Stimulated activated naive B cell treated with anti-CD40 and anti-IgM and Interleukin-4, amounts not matched to agents 10 μg/mL and 1 μg/mL and 100 μg/mL, for 72 hours (primary cell): ENCODE data around the gene DGCR8.

Experiments used
- ATAC-seq, 2 donors: fragments of 150-1000 bp; cut with Tn5 transposase; replicated peaks; 2 replicates each; pipeline ENCODE4 v1.10.0; 2021; ENCODE audit warnings: moderate library complexity in 1 of 2
- DNase-seq: peaks from one replicate; pipeline ENCODE4 v3.0.0; 2021
- H3K27ac Mint-ChIP-seq: one replicate; pipeline ENCODE4 v1.8.0; 2022; ENCODE audit warnings: mild to moderate bottlenecking, mixed read lengths
- H3K27me3 Mint-ChIP-seq, 2 donors: one replicate each; pipeline ENCODE4 v1.8.0; 2022; ENCODE audit warnings: mixed read lengths in 2 of 2
- H3K36me3 Mint-ChIP-seq, 2 donors: one replicate each; pipeline ENCODE4 v1.8.0; 2022; ENCODE audit warnings: mixed read lengths in 2 of 2, mild to moderate bottlenecking in 1 of 2
- H3K4me1 Mint-ChIP-seq, 2 donors: one replicate each; pipeline ENCODE4 v1.8.0; 2022; ENCODE audit warnings: mixed read lengths in 2 of 2, mild to moderate bottlenecking in 1 of 2
- H3K4me3 Mint-ChIP-seq, 2 donors: one replicate each; pipeline ENCODE4 v1.8.0; 2022; ENCODE audit warnings: mild to moderate bottlenecking in 2 of 2, mixed read lengths in 2 of 2, moderate library complexity in 1 of 2
- H3K9me3 Mint-ChIP-seq, 2 donors: one replicate each; pipeline ENCODE4 v1.8.0; 2022; ENCODE audit warnings: mixed read lengths in 2 of 2, mild to moderate bottlenecking in 1 of 2

Gene DGCR8

GRCh38 chr22:20043057-20043996, 36.7 kb upstream of the DGCR8 start:
- peaks cover 0 to 1% of the 10 kb centered on the region in 2 donors for H3K9me3 Mint-ChIP-seq
- DNase-seq (no peak), ATAC-seq (no peak)
- no peaks in the 10 kb centered on the region for H3K27me3 Mint-ChIP-seq
- no peak overlapping the region for H3K4me3 Mint-ChIP-seq
- peaks cover 48% of the 10 kb centered on the region in 2 donors for H3K36me3 Mint-ChIP-seq
- H3K27ac Mint-ChIP-seq: peak overlapping the region; percentile 37
- H3K4me1 Mint-ChIP-seq: peaks cover 4 to 10% of the 10 kb centered on the region in 2 donors

GRCh38 chr22:20043997-20044342, 36.1 kb upstream of the DGCR8 start:
- no peaks in the 10 kb centered on the region for H3K27me3 Mint-ChIP-seq
- peaks cover 4 to 10% of the 10 kb centered on the region in 2 donors for H3K4me1 Mint-ChIP-seq
- H3K27ac Mint-ChIP-seq: no peak overlapping the region
- DNase-seq (no peak), ATAC-seq (no peak)
- peaks cover 0 to 1% of the 10 kb centered on the region in 2 donors for H3K9me3 Mint-ChIP-seq
- H3K36me3 Mint-ChIP-seq: peaks cover 52 to 53% of the 10 kb centered on the region in 2 donors
- no peak overlapping the region for H3K4me3 Mint-ChIP-seq

- no peak overlapping the region for H3K4me3 Mint-ChIP-seq
- H3K27ac Mint-ChIP-seq: no peak overlapping the region
- DNase-seq: no peak
- H3K36me3 Mint-ChIP-seq: peaks cover 55 to 56% of the 10 kb centered on the region in 2 donors
- H3K4me1 Mint-ChIP-seq: peaks cover 4 to 10% of the 10 kb centered on the region in 2 donors
- H3K9me3 Mint-ChIP-seq: peaks cover 0 to 3% of the 10 kb centered on the region in 2 donors
- no peak for ATAC-seq
- H3K27me3 Mint-ChIP-seq: no peaks in the 10 kb centered on the region
Measured at GRCh38 chr22:20044495-20045151, 35.4 kb upstream of the DGCR8 start.

DNA sequence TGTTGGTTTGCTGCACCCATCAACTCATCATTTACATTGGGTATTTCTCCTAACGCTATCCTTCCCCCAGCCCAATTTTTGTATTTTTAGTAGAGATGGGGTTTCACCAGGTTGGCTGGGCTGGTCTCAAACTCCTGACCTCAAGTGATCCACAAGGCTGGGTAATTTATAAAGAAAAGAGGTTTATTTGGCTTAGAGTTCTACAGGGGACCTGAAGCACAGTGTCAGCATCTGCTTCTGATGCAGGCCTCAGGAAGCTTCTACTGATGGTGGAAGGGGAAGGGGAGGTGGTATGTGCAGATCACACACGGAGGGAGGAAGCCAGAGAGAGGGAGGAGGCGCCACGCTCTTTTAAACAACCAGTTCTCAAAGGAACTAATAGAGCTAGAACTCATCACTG, 33.3 kb upstream of the DGCR8 start:
- no peak overlapping the region for H3K27ac Mint-ChIP-seq
- H3K36me3 Mint-ChIP-seq: peaks cover 47 to 54% of the 10 kb centered on the region in 2 donors
- no peaks in the 10 kb centered on the region for H3K27me3 Mint-ChIP-seq
- H3K4me3 Mint-ChIP-seq: no peak overlapping the region
- ATAC-seq (no peak), DNase-seq (no peak)
- H3K9me3 Mint-ChIP-seq: peaks cover 0 to 3% of the 10 kb centered on the region in 2 donors
- peaks cover 4 to 10% of the 10 kb centered on the region in 2 donors for H3K4me1 Mint-ChIP-seq

GRCh38 chr22:20051927-20052308, 28.1 kb upstream of the DGCR8 start:
- Mint-ChIP-seq H3K27ac (peak overlapping the region; percentile 11), H3K4me3 (no peak overlapping the region), H3K36me3 (peaks cover 58 to 64% of the 10 kb centered on the region in 2 donors), H3K9me3 (peaks cover 0 to 2% of the 10 kb centered on the region in 2 donors), H3K4me1 (peaks cover 2 to 5% of the 10 kb centered on the region in 2 donors), H3K27me3 (no peaks in the 10 kb centered on the region)
- no peak for ATAC-seq
- no peak for DNase-seq

- peaks cover 53 to 61% of the 10 kb centered on the region in 2 donors for H3K36me3 Mint-ChIP-seq
- DNase-seq (no peak), ATAC-seq (no peak)
- peak overlapping the region; percentile 11 for H3K27ac Mint-ChIP-seq
- no peaks in the 10 kb centered on the region for H3K27me3 Mint-ChIP-seq
- H3K9me3 Mint-ChIP-seq: peaks cover 0 to 2% of the 10 kb centered on the region in 2 donors
- H3K4me1 Mint-ChIP-seq: peaks cover 2 to 5% of the 10 kb centered on the region in 2 donors
- no peak overlapping the region for H3K4me3 Mint-ChIP-seq
Measured at GRCh38 chr22:20052309-20053259, 27.5 kb upstream of the DGCR8 start.

DNA sequence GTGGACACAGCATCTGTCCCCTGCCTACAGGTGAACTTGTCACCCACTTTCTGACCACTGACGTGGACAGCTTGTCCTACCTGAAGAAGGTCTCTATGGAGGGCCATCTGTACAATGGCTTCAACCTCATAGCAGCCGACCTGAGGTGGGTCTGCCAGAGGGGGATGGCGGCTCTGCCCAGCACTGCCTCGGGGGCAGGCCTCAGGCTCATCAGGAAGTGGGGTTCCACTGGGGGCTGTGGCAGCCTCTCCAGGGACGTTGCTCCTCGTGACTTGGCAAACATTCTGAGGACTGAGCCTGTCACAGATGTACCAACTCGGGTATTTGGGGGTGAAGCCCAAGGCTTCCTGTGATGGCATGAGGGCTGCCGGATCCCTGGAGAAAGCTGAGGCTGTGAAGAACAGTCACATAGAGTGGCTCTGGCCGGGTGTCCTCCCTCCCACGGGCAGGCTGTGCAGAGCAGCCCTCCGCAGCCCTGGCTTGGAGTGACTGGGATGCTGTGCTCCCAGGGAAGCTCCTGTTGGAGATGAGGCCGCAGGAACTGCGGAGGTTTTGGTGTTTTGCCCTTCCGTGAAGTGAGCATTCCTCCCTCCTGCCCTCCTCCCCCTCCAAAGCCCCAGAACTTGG, 26.5 kb upstream of the DGCR8 start:
- peaks cover 2 to 5% of the 10 kb centered on the region in 2 donors for H3K4me1 Mint-ChIP-seq
- H3K9me3 Mint-ChIP-seq: peaks cover 0 to 2% of the 10 kb centered on the region in 2 donors
- no peak for DNase-seq
- H3K27me3 Mint-ChIP-seq: no peaks in the 10 kb centered on the region
- H3K36me3 Mint-ChIP-seq: peaks cover 48 to 60% of the 10 kb centered on the region in 2 donors
- ATAC-seq: no peak
- H3K27ac Mint-ChIP-seq: no peak overlapping the region
- no peak overlapping the region for H3K4me3 Mint-ChIP-seq

GRCh38 chr22:20054034-20054427, 26.0 kb upstream of the DGCR8 start:
- Mint-ChIP-seq H3K27ac (no peak overlapping the region), H3K4me3 (no peak overlapping the region), H3K36me3 (peaks cover 44 to 60% of the 10 kb centered on the region in 2 donors), H3K9me3 (peaks cover 0 to 2% of the 10 kb centered on the region in 2 donors), H3K4me1 (peaks cover 5% of the 10 kb centered on the region in 2 donors), H3K27me3 (no peaks in the 10 kb centered on the region)
- ATAC-seq (no peak), DNase-seq (no peak)

DNA sequence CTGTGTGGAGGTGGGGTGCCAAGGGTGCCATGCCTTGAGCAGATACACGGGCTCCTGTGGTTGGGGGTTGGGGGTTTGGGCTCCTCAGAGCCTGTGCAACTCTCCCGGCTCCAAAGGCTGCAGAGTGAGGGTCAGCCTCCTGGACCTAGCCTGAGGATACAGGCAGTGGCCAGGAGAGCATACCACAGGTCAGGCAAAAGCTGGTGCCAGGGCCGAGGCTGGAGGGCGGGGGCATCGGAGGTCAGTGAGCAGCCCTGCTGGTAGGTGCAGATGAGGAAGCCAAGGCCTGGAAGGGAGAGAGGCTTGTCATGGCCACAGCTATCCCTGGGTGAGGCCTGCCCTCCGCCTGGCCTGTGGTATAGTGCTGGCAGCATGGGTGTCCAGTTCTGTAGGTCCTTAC, 25.6 kb upstream of the DGCR8 start:
- ATAC-seq (no peak), DNase-seq (no peak)
- Mint-ChIP-seq H3K9me3 (no peaks in the 10 kb centered on the region), H3K36me3 (peaks cover 41 to 61% of the 10 kb centered on the region in 2 donors), H3K4me3 (no peak overlapping the region), H3K27me3 (no peaks in the 10 kb centered on the region), H3K4me1 (peaks cover 5% of the 10 kb centered on the region in 2 donors), H3K27ac (no peak overlapping the region)

- H3K27ac Mint-ChIP-seq: no peak overlapping the region
- H3K27me3 Mint-ChIP-seq: no peaks in the 10 kb centered on the region
- peaks cover 38 to 58% of the 10 kb centered on the region in 2 donors for H3K36me3 Mint-ChIP-seq
- H3K9me3 Mint-ChIP-seq: no peaks in the 10 kb centered on the region
- ATAC-seq (no peak), DNase-seq (no peak)
- no peak overlapping the region for H3K4me3 Mint-ChIP-seq
- H3K4me1 Mint-ChIP-seq: peaks cover 5% of the 10 kb centered on the region in 2 donors
Measured at GRCh38 chr22:20055144-20055543, 24.9 kb upstream of the DGCR8 start.

- no peak for ATAC-seq
- Mint-ChIP-seq H3K36me3 (peaks cover 38 to 58% of the 10 kb centered on the region in 2 donors), H3K9me3 (no peaks in the 10 kb centered on the region)
Measured at GRCh38 chr22:20055654-20056053, 24.4 kb upstream of the DGCR8 start.

GRCh38 chr22:20056161-20056560, 23.9 kb upstream of the DGCR8 start:
- no peaks in the 10 kb centered on the region for H3K9me3 Mint-ChIP-seq
- H3K36me3 Mint-ChIP-seq: peaks cover 39 to 60% of the 10 kb centered on the region in 2 donors
- H3K4me3 Mint-ChIP-seq: no peak overlapping the region
- H3K27ac Mint-ChIP-seq: no peak overlapping the region
- DNase-seq (no peak), ATAC-seq (no peak)
- H3K4me1 Mint-ChIP-seq: peaks cover 5% of the 10 kb centered on the region in 2 donors
- no peaks in the 10 kb centered on the region for H3K27me3 Mint-ChIP-seq

More at GRCh38 chr22:20055654-20056053, 24.4 kb upstream of the DGCR8 start:
- H3K27me3 Mint-ChIP-seq: no peaks in the 10 kb centered on the region
- H3K4me3 Mint-ChIP-seq: no peak overlapping the region
- no peak overlapping the region for H3K27ac Mint-ChIP-seq
- no peak for DNase-seq
- peaks cover 5% of the 10 kb centered on the region in 2 donors for H3K4me1 Mint-ChIP-seq

GRCh38 chr22:20056696-20057386, 23.2 kb upstream of the DGCR8 start:
- DNase-seq (no peak), ATAC-seq (no peak)
- Mint-ChIP-seq H3K36me3 (peaks cover 42 to 66% of the 10 kb centered on the region in 2 donors), H3K27ac (no peak overlapping the region), H3K9me3 (no peaks in the 10 kb centered on the region), H3K4me3 (no peak overlapping the region), H3K27me3 (no peaks in the 10 kb centered on the region), H3K4me1 (peaks cover 5% of the 10 kb centered on the region in 2 donors)
